Ovary (tissue), 9 donors: ENCODE data around the gene YIF1A. TPM values are rescaled to one million over a fixed set of nuclear protein-coding genes. Genes with fewer than 3 reads are reported as not detected.

Experiments
- DNase-seq, 5 donors: peaks; one replicate each; pipeline ENCODE4 v3.0.0-alpha.2; 2019 to 2020
- H3K27ac ChIP-seq, 2 donors: fragments of 200-600 bp; one replicate each; pipeline versions ENCODE4 v1.5.1 to v1.8.0; 2019 to 2022
- H3K27me3 ChIP-seq: fragments of 200-600 bp; one replicate; pipeline ENCODE4 v1.8.0; 2022
- H3K36me3 ChIP-seq: fragments of 200-600 bp; sonication (generic); one replicate; pipeline ENCODE4 v1.5.1; 2019
- H3K4me1 ChIP-seq: one replicate; pipeline ENCODE4 v1.8.1; 2013; ENCODE audit warnings: mild to moderate bottlenecking, moderate library complexity; ENCODE audit not compliant: insufficient read depth
- H3K4me3 ChIP-seq: fragments of 200-600 bp; sonication (generic); one replicate; pipeline ENCODE4 v1.5.1; 2017
- H3K9me3 ChIP-seq, 2 donors: fragments of 200-600 bp in 1 of 2; sonication (generic) in 1 of 2; one replicate each; pipeline versions ENCODE4 v1.5.1 to v1.8.1; 2013 to 2019; ENCODE audit warnings: mild to moderate bottlenecking in 1 of 2, moderate library complexity in 1 of 2
- EP300 ChIP-seq: sonication (generic); formaldehyde crosslinking; IDR thresholded peaks from one replicate; pipeline ENCODE4 v1.6.1; 2017; ENCODE audit warnings: antibody characterized with exemption
- POLR2A ChIP-seq: fragments of 450-650 bp; IDR thresholded peaks from one replicate; pipeline ENCODE4 v1.6.1; 2017; ENCODE audit warnings: antibody characterized with exemption, mild to moderate bottlenecking, moderate library complexity
- WGBS, 3 donors: extraction: QIAGEN DNeasy Blood & Tissue Kit in 1 of 3; methylation state at CpG; one replicate each; pipeline versions ENCODE4 v1.1.5 to v1.1.7; 2013 to 2017; 5-methylcytosine and 5-hydroxymethylcytosine counted together
- intact Hi-C, 4 donors: fragments of 100-400 bp; cut with DNase I; formaldehyde crosslinking; loops; one replicate each; pipeline versions ENCODE4 v1.11.0 to v1.15.1; 2022 to 2023
- polyA plus RNA-seq, 2 donors: library from polyadenylated mRNA; stranded (reverse); fragments of 200-250 nt in 1 of 2; fragments of 350-450 nt in 1 of 2; fragmentation: Illumina TruSeq in 1 of 2; extraction: RNeasy Lipid Tissue Mini Kit (QIAGEN cat#74804) in 1 of 2; gene quantifications; one replicate each; pipeline ENCODE4 v1.2.3, GENCODE V29; 2013 to 2014
- total RNA-seq, 7 donors: library from RNA; depleted of rRNA in 2 of 7; stranded (reverse); fragments of >200 nt in 2 of 7; fragmentation: NEBNext Ultra II Directional in 3 of 7; extraction: Animal tissue kit (Norgen Biotek cat#: 25700) in 3 of 7; gene quantifications; one replicate each; pipeline versions ENCODE4 v1.1.0 to v1.2.4, GENCODE V29; 2016 to 2023
- TF ChIP-seq, protein P1 (sequence below), 3 donors: fragments of 450-650 bp in 2 of 3; fragments of 200-600 bp in 1 of 3; IDR thresholded peaks; one replicate each; pipeline versions ENCODE4 v1.5.1 to v1.8.0; 2016 to 2022; ENCODE audit warnings: antibody characterized with exemption in 3 of 3, mild to moderate bottlenecking in 1 of 3
- donor health status: DM: no; HTN: no; CAD: no; lungs with moderate emphysema.
- donor health status: DM: no; HTN: no; CAD: no.
- donor health status: Bipolar disorder and iron deficiency.
- donor health status: DM: yes; HTN: yes; CAD: no.
- donor health status: DM: no; HTN: no; CAD: no.
- donor health status: DM: yes; HTN: yes; CAD: no.

Gene YIF1A
- total and polyA plus RNA-seq, 9 donors = 39.3 to 91.0 (median 64.2) TPM

DNA sequence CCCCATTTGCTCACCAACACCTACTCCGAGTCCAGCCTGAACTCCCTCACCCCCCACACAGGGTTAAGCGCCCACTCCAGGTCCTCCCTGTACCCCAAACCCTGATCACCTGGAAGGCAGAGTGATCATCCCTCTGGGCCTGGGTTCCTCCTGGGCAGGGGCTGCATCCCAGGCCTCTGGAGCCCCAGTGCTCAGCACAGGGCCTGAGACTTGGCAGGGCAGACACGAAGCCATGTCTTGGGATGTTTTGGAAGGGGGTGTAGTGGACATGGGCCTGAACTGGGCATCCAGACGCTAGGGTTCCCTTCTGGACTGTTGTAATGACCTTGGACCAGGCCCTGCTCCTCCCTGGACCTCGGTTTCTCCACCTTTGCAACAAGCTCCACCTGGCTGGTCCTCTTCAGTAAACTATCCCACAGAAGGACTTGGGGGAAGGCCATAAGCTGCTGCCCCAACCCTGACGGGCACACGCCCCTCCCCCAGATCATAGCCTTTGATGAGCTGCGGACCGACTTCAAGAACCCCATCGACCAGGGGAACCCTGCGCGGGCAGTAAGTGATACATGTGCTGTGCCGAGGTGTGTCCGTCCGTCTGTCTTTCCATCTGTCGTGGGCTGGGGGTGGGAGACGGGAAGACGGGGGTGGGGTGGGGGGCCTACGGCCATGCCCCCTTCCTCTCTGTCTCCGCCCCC, 7.0 kb downstream of the YIF1A start:
- Histone ChIP-seq H3K4me3 (no peak overlapping the region), H3K27me3 (no peaks in the 10 kb centered on the region), H3K4me1 (peaks cover 5% of the 10 kb centered on the region), H3K36me3 (no peaks in the 10 kb centered on the region), H3K27ac (no peak overlapping the region), H3K9me3 (no peaks in the 10 kb centered on the region)
- no peak for TF ChIP-seq POLR2A
- TF ChIP-seq, protein P1, sequence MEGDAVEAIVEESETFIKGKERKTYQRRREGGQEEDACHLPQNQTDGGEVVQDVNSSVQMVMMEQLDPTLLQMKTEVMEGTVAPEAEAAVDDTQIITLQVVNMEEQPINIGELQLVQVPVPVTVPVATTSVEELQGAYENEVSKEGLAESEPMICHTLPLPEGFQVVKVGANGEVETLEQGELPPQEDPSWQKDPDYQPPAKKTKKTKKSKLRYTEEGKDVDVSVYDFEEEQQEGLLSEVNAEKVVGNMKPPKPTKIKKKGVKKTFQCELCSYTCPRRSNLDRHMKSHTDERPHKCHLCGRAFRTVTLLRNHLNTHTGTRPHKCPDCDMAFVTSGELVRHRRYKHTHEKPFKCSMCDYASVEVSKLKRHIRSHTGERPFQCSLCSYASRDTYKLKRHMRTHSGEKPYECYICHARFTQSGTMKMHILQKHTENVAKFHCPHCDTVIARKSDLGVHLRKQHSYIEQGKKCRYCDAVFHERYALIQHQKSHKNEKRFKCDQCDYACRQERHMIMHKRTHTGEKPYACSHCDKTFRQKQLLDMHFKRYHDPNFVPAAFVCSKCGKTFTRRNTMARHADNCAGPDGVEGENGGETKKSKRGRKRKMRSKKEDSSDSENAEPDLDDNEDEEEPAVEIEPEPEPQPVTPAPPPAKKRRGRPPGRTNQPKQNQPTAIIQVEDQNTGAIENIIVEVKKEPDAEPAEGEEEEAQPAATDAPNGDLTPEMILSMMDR (IDR thresholded peaks at IDR 0.05) = no peak
- TF ChIP-seq EP300 = no peak
- peak in 1 of 5 donors; percentile 35 for DNase-seq
- intact Hi-C loops = loop anchor here in 3 of 4 donors (1.0 to 10.0 kb wide), 4 partner anchors 53 to 65 kb away; partner anchors contain the start of gene RIN1 (in 1 of the 3)
- 18 to 27% (median 25%) methylated on average over 17 to 20 of the region's 20 CpGs for WGBS, 3 donors

DNA sequence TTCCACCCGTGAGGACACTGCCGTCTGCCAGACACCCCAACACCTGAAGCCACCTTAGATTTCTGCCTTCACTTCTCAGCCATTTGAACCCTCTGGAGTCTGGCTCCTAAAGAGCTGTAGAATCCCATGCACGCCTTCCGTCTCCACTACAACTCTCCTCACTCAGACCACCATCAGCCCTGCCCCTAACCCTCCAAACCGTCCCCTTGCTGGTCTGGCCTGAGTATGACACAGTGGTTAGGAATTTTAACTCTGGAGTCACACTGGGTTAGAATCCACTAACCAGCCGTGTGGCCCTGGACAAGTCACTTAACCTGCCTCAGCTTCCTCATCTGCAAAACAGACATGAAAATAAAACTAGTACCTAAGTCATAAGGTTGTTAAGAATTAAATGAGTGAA, 7.9 kb downstream of the YIF1A start:
- 79 to 86% (median 79%) methylated on average over 6 of the region's 6 CpGs for WGBS, 3 donors
- no peaks in the 10 kb centered on the region for H3K27me3 ChIP-seq
- TF ChIP-seq EP300 = no peak
- TF ChIP-seq, protein P1 (IDR thresholded peaks at IDR 0.05) = no peak
- H3K27ac ChIP-seq = no peak overlapping the region
- intact Hi-C loops = loop anchor here in 2 of 4 donors (5.0 to 10.0 kb wide), 3 partner anchors 54 to 64 kb away; partner anchors contain the start of gene RIN1 (in 1 of the 2)
- no peaks in the 10 kb centered on the region for H3K9me3 ChIP-seq
- H3K4me1 ChIP-seq = peaks cover 5% of the 10 kb centered on the region
- peak in 1 of 5 donors; percentile 19 for DNase-seq
- H3K4me3 ChIP-seq = no peak overlapping the region
- no peaks in the 10 kb centered on the region for H3K36me3 ChIP-seq

DNA sequence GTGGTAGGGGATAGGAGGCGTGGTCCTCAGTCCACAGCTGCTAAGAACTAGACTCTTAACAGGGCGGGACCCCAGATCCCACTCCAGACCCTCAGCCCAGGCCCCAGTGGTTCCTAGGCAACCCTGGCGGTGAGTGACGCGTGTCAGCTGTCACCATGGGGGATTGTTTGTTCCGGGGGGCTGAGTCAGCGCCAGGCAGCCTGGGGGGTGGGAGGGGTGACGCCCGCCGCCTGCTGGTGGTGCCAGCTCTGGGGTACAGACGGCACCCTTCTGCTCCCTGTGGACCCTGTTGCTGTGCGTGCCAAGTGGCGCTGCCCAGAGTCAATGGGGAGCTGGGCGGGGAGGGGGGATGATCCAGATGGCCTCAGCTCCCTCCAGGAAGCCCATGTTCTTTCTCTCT, 8.5 kb downstream of the YIF1A start:
- 81 to 93% (median 86%) methylated on average over 14 of the region's 14 CpGs for WGBS, 3 donors
- intact Hi-C loops = loop anchor here in 2 of 4 donors (5.0 to 10.0 kb wide), 3 partner anchors 54 to 63 kb away; partner anchors contain the start of gene RIN1 (in 1 of the 2)
- peaks cover 5% of the 10 kb centered on the region for H3K4me1 ChIP-seq
- TF ChIP-seq, protein P1 (IDR thresholded peaks at IDR 0.05) = no peak
- TF ChIP-seq POLR2A (no peak), EP300 (no peak)
- H3K36me3 ChIP-seq = no peaks in the 10 kb centered on the region
- peak in 3 of 5 donors; percentile 28 to 54 (median 42) for DNase-seq
- H3K4me3 ChIP-seq = no peak overlapping the region
- no peak overlapping the region for H3K27ac ChIP-seq
- no peaks in the 10 kb centered on the region for H3K27me3 ChIP-seq
- H3K9me3 ChIP-seq = no peaks in the 10 kb centered on the region

DNA sequence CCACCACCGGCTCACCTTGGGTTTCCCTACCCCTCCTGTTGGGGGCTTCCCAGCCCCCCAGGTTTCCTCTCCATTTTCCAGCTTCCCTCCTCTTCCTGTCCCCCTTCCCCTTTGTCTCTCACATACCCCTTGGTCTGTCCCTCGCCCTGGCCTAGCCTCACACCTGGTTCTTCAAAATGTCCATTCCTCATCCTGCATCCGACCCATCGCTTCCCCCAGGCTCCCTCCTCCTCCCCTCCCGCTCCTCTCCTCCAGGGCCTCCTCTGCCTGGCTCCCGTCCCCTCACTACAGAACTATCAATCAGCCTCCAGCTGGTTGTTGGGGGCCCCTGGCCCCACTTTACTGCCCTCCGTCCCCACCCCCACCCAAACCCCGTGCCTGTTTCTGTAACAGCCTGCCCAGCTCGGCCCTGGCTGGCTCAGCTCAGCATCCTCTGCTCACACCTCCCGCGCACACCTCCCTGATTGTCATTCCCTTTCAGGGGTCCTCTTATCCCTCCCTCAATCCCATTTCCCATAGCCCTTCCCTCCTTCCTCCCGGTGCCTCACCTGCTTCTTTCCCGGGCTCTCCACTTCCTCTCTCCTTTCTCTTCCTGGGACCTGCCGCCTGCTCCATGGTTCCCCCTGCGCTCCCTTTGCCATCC, 9.7 kb downstream of the YIF1A start:
- intact Hi-C loops = no loop called here
- no peaks in the 10 kb centered on the region for H3K36me3 ChIP-seq
- H3K4me1 ChIP-seq = peaks cover 5% of the 10 kb centered on the region
- no peaks in the 10 kb centered on the region for H3K27me3 ChIP-seq
- peak in 1 of 5 donors; percentile 32 for DNase-seq
- WGBS, 3 donors = 66 to 77% (median 69%) methylated on average over 15 of the region's 15 CpGs
- no peak overlapping the region for H3K27ac ChIP-seq
- TF ChIP-seq EP300 = no peak
- H3K9me3 ChIP-seq = no peaks in the 10 kb centered on the region
- no peak overlapping the region for H3K4me3 ChIP-seq
